Ovary (tissue), 9 donors: ENCODE measurements around the gene IL17RA. TPM values are rescaled to one million over a fixed set of nuclear protein-coding genes. Genes with fewer than 3 reads are reported as not detected.

Experiments
- DNase-seq, 5 donors: peaks; one replicate each; pipeline ENCODE4 v3.0.0-alpha.2; 2019 to 2020
- H3K27ac ChIP-seq, 2 donors: fragments of 200-600 bp; one replicate each; pipeline versions ENCODE4 v1.5.1 to v1.8.0; 2019 to 2022
- H3K27me3 ChIP-seq: fragments of 200-600 bp; one replicate; pipeline ENCODE4 v1.8.0; 2022
- H3K36me3 ChIP-seq: fragments of 200-600 bp; sonication (generic); one replicate; pipeline ENCODE4 v1.5.1; 2019
- H3K4me1 ChIP-seq: one replicate; pipeline ENCODE4 v1.8.1; 2013; ENCODE audit warnings: mild to moderate bottlenecking, moderate library complexity; ENCODE audit not compliant: insufficient read depth
- H3K4me3 ChIP-seq: fragments of 200-600 bp; sonication (generic); one replicate; pipeline ENCODE4 v1.5.1; 2017
- H3K9me3 ChIP-seq, 2 donors: fragments of 200-600 bp in 1 of 2; sonication (generic) in 1 of 2; one replicate each; pipeline versions ENCODE4 v1.5.1 to v1.8.1; 2013 to 2019; ENCODE audit warnings: mild to moderate bottlenecking in 1 of 2, moderate library complexity in 1 of 2
- CTCF ChIP-seq, 3 donors: fragments of 450-650 bp in 2 of 3; fragments of 200-600 bp in 1 of 3; IDR thresholded peaks; one replicate each; pipeline versions ENCODE4 v1.5.1 to v1.8.0; 2016 to 2022; ENCODE audit warnings: antibody characterized with exemption in 3 of 3, mild to moderate bottlenecking in 1 of 3
- EP300 ChIP-seq: sonication (generic); formaldehyde crosslinking; IDR thresholded peaks from one replicate; pipeline ENCODE4 v1.6.1; 2017; ENCODE audit warnings: antibody characterized with exemption
- POLR2A ChIP-seq: fragments of 450-650 bp; IDR thresholded peaks from one replicate; pipeline ENCODE4 v1.6.1; 2017; ENCODE audit warnings: antibody characterized with exemption, mild to moderate bottlenecking, moderate library complexity
- WGBS, 3 donors: extraction: QIAGEN DNeasy Blood & Tissue Kit in 1 of 3; methylation state at CpG; one replicate each; pipeline versions ENCODE4 v1.1.5 to v1.1.7; 2013 to 2017; 5-methylcytosine and 5-hydroxymethylcytosine counted together
- intact Hi-C, 4 donors: fragments of 100-400 bp; cut with DNase I; formaldehyde crosslinking; loops; one replicate each; pipeline versions ENCODE4 v1.11.0 to v1.15.1; 2022 to 2023
- polyA plus RNA-seq, 2 donors: library from polyadenylated mRNA; stranded (reverse); fragments of 200-250 nt in 1 of 2; fragments of 350-450 nt in 1 of 2; fragmentation: Illumina TruSeq in 1 of 2; extraction: RNeasy Lipid Tissue Mini Kit (QIAGEN cat#74804) in 1 of 2; gene quantifications; one replicate each; pipeline ENCODE4 v1.2.3, GENCODE V29; 2013 to 2014
- total RNA-seq, 7 donors: library from RNA; depleted of rRNA in 2 of 7; stranded (reverse); fragments of >200 nt in 2 of 7; fragmentation: NEBNext Ultra II Directional in 3 of 7; extraction: Animal tissue kit (Norgen Biotek cat#: 25700) in 3 of 7; gene quantifications; one replicate each; pipeline versions ENCODE4 v1.1.0 to v1.2.4, GENCODE V29; 2016 to 2023
- donor health status: DM: no; HTN: no; CAD: no; lungs with moderate emphysema.
- donor health status: DM: no; HTN: no; CAD: no.
- donor health status: Bipolar disorder and iron deficiency.
- donor health status: DM: yes; HTN: yes; CAD: no.
- donor health status: DM: no; HTN: no; CAD: no.
- donor health status: DM: yes; HTN: yes; CAD: no.

The IL17RA gene
- total and polyA plus RNA-seq, 9 donors, result 6.4 to 18.1 (median 13.1) TPM

GRCh38 chr22:17121233-17122195 is 36.7 kb downstream of the IL17RA start, which contains the start of gene TMEM121B:
Gene TMEM121B (minus strand): TSS chr22:17121360. CDS start chr22:17121127, 233 bp downstream.
- TF ChIP-seq POLR2A (no peak), EP300 (no peak), CTCF (IDR thresholded peaks at IDR 0.05) (no peak)
- Histone ChIP-seq H3K4me1 (peaks cover 7% of the 10 kb centered on the region), H3K4me3 (peak within 1 kb of the TSS; percentile 38), H3K27me3 (peaks cover 5% of the 10 kb centered on the region), H3K27ac (no peak within 1 kb of the TSS), H3K36me3 (no peaks in the 10 kb centered on the region), H3K9me3 (no peaks in the 10 kb centered on the region)
- intact Hi-C loops, result loop anchor here in 1 of 4 donors (5.0 kb wide), 1 partner anchor 284 kb away; no protein-coding TSS in a partner anchor
- peak; percentile 21 to 53 (median 31) for DNase-seq
- WGBS, 3 donors, result 6 to 7% (median 7%) methylated on average over 57 to 69 of the region's 69 CpGs

GRCh38 chr22:17130199-17130598 is 45.4 kb downstream of the IL17RA start:
- no peaks in the 10 kb centered on the region for H3K36me3 ChIP-seq
- H3K9me3 ChIP-seq, result no peaks in the 10 kb centered on the region
- TF ChIP-seq CTCF (IDR thresholded peaks at IDR 0.05) (no peak), POLR2A (no peak), EP300 (no peak)
- H3K4me3 ChIP-seq, result no peak overlapping the region
- H3K27ac ChIP-seq, result no peak overlapping the region
- intact Hi-C loops, result no loop called here
- H3K27me3 ChIP-seq, result no peaks in the 10 kb centered on the region
- WGBS, 3 donors, result 90 to 94% (median 93%) methylated on average over 1 of the region's 1 CpG
- H3K4me1 ChIP-seq, result no peaks in the 10 kb centered on the region
- no peak for DNase-seq

GRCh38 chr22:17131686-17132085 is 46.9 kb downstream of the IL17RA start:
- Histone ChIP-seq H3K4me3 (no peak overlapping the region), H3K27ac (no peak overlapping the region), H3K36me3 (no peaks in the 10 kb centered on the region), H3K9me3 (no peaks in the 10 kb centered on the region), H3K27me3 (no peaks in the 10 kb centered on the region), H3K4me1 (no peaks in the 10 kb centered on the region)
- WGBS, 3 donors, result 46 to 53% (median 53%) methylated on average over 5 of the region's 5 CpGs
- DNase-seq, result no peak
- TF ChIP-seq EP300 (no peak), POLR2A (no peak), CTCF (IDR thresholded peaks at IDR 0.05) (no peak)
- intact Hi-C loops, result no loop called here

GRCh38 chr22:17132112-17132511 is 47.3 kb downstream of the IL17RA start:
- Histone ChIP-seq H3K27ac (no peak overlapping the region), H3K27me3 (no peaks in the 10 kb centered on the region), H3K9me3 (no peaks in the 10 kb centered on the region), H3K4me3 (no peak overlapping the region), H3K4me1 (no peaks in the 10 kb centered on the region), H3K36me3 (no peaks in the 10 kb centered on the region)
- 19 to 35% (median 27%) methylated on average over 2 of the region's 2 CpGs for WGBS, 3 donors
- no peak for DNase-seq
- intact Hi-C loops, result no loop called here
- TF ChIP-seq CTCF (IDR thresholded peaks at IDR 0.05), result no peak
- TF ChIP-seq POLR2A, result no peak
- no peak for TF ChIP-seq EP300
